Measurements from ENCODE around the gene GCLC. TPM values are rescaled to one million over a fixed set of nuclear protein-coding genes. Genes with fewer than 3 reads are reported as not detected.

GCLC gene
- total and polyA plus RNA-seq, 8 donors = 9.3 to 176 (median 53.9) TPM

DNA sequence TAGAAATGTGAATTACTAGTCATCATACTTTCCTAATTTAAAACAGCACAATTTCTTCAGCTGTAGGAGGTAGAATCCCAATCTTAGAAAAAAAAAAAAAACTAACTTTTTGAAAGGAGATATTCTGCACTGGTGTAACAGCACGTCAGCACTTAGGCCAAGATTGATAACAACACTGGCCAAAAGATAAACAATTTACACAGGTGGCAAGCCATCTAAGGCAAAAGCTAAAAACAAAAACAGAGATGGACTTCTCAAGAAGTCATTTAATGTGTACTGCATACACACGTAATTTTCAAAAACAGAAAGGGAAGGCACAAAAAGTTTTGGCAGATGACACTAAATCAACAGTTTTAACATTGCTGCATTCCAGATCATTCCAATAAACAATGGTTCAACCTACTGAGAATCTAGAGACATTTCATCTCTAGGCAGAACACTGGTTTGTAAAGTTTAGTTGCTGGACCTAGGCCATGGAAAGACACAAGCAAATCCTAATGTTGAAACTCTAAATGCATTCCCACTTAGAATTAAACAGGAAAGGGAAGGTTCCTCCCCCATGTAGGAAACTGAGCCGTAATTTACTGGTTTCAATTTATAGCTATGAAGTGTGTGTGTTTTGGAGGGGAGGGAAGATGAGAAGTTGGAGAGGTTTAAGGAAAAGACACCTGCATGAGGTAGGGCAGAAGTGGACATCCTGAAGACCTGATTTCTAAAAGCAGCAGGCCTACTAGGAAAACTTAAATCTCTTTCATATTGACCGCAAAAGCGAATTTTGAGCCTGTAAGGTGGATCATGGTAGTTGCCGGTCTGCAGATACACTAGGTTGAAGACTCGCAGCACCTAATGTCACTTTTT, 1.3 kb downstream of the GCLC start:
- no peaks in the 10 kb centered on the region for H3K27me3 ChIP-seq
- intact Hi-C loops (cut with DNase I; ENCODE audit: low total_unique reads) = no loop called here
- TF ChIP-seq, protein P1, sequence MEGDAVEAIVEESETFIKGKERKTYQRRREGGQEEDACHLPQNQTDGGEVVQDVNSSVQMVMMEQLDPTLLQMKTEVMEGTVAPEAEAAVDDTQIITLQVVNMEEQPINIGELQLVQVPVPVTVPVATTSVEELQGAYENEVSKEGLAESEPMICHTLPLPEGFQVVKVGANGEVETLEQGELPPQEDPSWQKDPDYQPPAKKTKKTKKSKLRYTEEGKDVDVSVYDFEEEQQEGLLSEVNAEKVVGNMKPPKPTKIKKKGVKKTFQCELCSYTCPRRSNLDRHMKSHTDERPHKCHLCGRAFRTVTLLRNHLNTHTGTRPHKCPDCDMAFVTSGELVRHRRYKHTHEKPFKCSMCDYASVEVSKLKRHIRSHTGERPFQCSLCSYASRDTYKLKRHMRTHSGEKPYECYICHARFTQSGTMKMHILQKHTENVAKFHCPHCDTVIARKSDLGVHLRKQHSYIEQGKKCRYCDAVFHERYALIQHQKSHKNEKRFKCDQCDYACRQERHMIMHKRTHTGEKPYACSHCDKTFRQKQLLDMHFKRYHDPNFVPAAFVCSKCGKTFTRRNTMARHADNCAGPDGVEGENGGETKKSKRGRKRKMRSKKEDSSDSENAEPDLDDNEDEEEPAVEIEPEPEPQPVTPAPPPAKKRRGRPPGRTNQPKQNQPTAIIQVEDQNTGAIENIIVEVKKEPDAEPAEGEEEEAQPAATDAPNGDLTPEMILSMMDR (IDR thresholded peaks at IDR 0.05) = no peak
- peak in 2 of 3 donors; percentile 21 to 32 for TF ChIP-seq POLR2AphosphoS5 (IDR thresholded peaks at IDR 0.05)
- peaks cover 0 to 5% (median 0%) of the 10 kb centered on the region in 4 donors for H3K36me3 ChIP-seq
- peak overlapping the region; percentile 85 to 92 (median 90) for H3K4me3 ChIP-seq
- no peaks in the 10 kb centered on the region for H3K9me3 ChIP-seq
- peak overlapping the region; percentile 90 to 99 (median 96) for H3K27ac ChIP-seq
- peaks cover 48 to 80% (median 66%) of the 10 kb centered on the region in 4 donors for H3K4me1 ChIP-seq
- WGBS, 5 donors = 2 to 4% (median 3%) methylated on average over 7 of the region's 7 CpGs
- DNase-seq = peak in 1 of 2 donors; percentile 43

DNA sequence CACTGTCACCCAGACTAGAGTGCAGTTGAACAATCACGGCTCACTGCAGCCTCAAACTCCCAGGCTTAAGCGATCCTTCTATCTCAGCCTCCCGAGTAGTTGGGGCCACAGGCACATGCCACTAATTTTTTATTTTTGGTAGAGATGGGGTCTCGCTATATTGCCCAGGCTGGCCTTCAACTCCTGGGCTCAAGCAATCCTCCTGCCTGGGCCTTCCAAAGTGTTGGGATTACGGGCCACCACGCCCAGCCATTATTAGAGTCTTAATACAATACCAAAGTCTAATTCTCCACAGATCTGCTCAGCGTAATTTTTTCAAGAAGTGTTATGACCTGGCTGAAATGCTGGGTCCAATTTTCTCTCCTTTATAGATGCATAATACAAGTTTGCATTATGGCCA, 3.0 kb downstream of the GCLC start:
- H3K27ac ChIP-seq = peak overlapping the region in 1 of 5 donors; percentile 96
- H3K9me3 ChIP-seq = no peaks in the 10 kb centered on the region
- intact Hi-C loops (cut with DNase I; ENCODE audit: low total_unique reads) = no loop called here
- 91 to 98% (median 97%) methylated on average over 7 of the region's 7 CpGs for WGBS, 5 donors
- TF ChIP-seq, protein P1 (IDR thresholded peaks at IDR 0.05) = no peak
- TF ChIP-seq EP300 (IDR thresholded peaks at IDR 0.05) = no peak
- no peak for TF ChIP-seq POLR2A (IDR thresholded peaks at IDR 0.05)
- TF ChIP-seq POLR2AphosphoS5 (IDR thresholded peaks at IDR 0.05) = no peak
- peaks cover 40 to 86% (median 63%) of the 10 kb centered on the region in 4 donors for H3K4me1 ChIP-seq
- no peak for DNase-seq
- H3K36me3 ChIP-seq = peaks cover 0 to 5% (median 0%) of the 10 kb centered on the region in 4 donors
- H3K27me3 ChIP-seq = no peaks in the 10 kb centered on the region
- peak overlapping the region in 3 of 4 donors; percentile 9 to 92 (median 85) for H3K4me3 ChIP-seq

DNA sequence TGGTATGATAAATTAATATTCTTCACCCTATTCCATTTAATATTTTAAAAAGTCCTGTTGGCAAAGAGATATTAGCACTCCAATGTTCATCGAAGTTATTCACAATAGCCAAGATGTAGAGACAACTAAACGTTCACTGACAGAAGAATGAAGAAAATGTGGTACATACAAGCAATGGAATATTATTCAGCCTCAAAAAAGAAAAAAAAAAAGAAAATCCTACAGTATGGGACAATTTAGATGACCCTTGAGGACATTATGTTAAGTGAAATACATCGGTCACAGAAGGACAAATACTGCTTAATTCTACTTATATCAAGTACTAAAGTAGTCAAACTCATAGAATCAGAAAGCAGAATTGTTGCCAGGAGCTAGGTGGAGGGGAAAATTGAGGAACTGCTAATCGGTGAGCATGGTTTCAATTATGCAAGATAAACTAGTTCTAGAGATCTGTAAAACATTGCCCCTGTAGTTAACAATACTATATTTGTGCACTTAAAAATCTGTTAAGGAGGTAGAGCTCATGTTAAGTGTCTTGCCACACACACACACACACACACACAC, 4.7 kb downstream of the GCLC start:
- peaks cover 28 to 73% (median 53%) of the 10 kb centered on the region in 4 donors for H3K4me1 ChIP-seq
- intact Hi-C loops (cut with DNase I; ENCODE audit: low total_unique reads) = no loop called here
- WGBS, 5 donors = 69 to 88% (median 76%) methylated on average over 4 of the region's 4 CpGs
- no peak for DNase-seq
- no peak overlapping the region for H3K4me3 ChIP-seq
- H3K27ac ChIP-seq = no peak overlapping the region
- no peaks in the 10 kb centered on the region for H3K27me3 ChIP-seq
- peaks cover 0 to 5% (median 0%) of the 10 kb centered on the region in 4 donors for H3K36me3 ChIP-seq
- H3K9me3 ChIP-seq = no peaks in the 10 kb centered on the region
- no peak for TF ChIP-seq POLR2A (IDR thresholded peaks at IDR 0.05)
- TF ChIP-seq EP300 (IDR thresholded peaks at IDR 0.05) = no peak
- TF ChIP-seq POLR2AphosphoS5 (IDR thresholded peaks at IDR 0.05) = no peak

DNA sequence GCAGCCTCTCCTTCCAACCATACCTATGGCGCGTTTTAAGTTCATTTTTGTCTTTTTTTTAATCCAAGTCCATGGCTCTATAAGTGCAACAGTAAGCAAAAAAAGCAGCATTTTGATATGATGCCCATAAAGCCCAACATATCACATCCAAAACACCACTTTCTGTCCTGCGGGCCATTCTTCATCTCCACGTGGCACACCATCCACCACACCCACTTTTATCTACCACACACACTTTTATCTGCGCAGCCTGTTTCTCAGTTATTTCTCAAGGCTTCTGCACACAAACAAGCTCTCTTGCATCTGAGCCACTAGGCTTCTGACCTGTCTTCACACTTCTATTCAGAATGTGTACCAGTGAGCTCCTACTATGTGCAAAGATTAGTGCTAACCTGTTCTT, 5.3 kb downstream of the GCLC start:
- Histone ChIP-seq H3K27ac (no peak overlapping the region), H3K9me3 (no peaks in the 10 kb centered on the region), H3K27me3 (no peaks in the 10 kb centered on the region), H3K4me1 (peaks cover 24 to 72% (median 52%) of the 10 kb centered on the region in 4 donors), H3K4me3 (no peak overlapping the region), H3K36me3 (peaks cover 0 to 5% (median 0%) of the 10 kb centered on the region in 4 donors)
- peak in 1 of 2 donors; percentile 35 for DNase-seq
- no peak for TF ChIP-seq POLR2A (IDR thresholded peaks at IDR 0.05)
- TF ChIP-seq EP300 (IDR thresholded peaks at IDR 0.05) = no peak
- TF ChIP-seq, protein P1 (IDR thresholded peaks at IDR 0.05) = no peak
- no peak for TF ChIP-seq POLR2AphosphoS5 (IDR thresholded peaks at IDR 0.05)
- intact Hi-C loops (cut with DNase I; ENCODE audit: low total_unique reads) = no loop called here
- 54 to 68% (median 62%) methylated on average over 5 of the region's 5 CpGs for WGBS, 5 donors

Data from stomach (tissue), 9 donors.